Endothelial cell of umbilical vein (primary cell): ENCODE measurements around the gene DESI1. TPM values are rescaled to one million over a fixed set of nuclear protein-coding genes. Genes with fewer than 3 reads are reported as not detected.

Experiments
- BruUV-seq: library from RNA; stranded (reverse); fragments of 400-500 nt; replicated peaks from 2 replicates; lab custom pipeline; 2021; lab: Mats Ljungman, UMichigan
- CTCF ChIA-PET: fragments of 300-600, 350-600 bp; sonication (Branson Sonifier 250); formaldehyde crosslinking; loops from one replicate; lab custom pipeline; 2021; ENCODE audit warnings: antibody characterized with exemption, inconsistent platforms; lab: Charles Lee
- POLR2A ChIA-PET: fragments of 300-600, 350-600 bp; sonication (Branson Sonifier 250); formaldehyde crosslinking; loops from one replicate; lab custom pipeline; 2021; ENCODE audit warnings: antibody characterized with exemption, inconsistent platforms; lab: Charles Lee
- DNase-seq: peaks from one replicate; pipeline ENCODE4 v3.0.0-alpha.2; 2011; ENCODE audit warnings: low read depth, low spot score
- FAIRE-seq: peaks from 2 replicates; lab custom pipeline; 2011; peaks lifted over from hg19 to GRCh38; lab: Jason Lieb, UNC
- H2AFZ ChIP-seq: 2 replicates; pipeline ENCODE4 v1.6.0; 2012; ENCODE audit warnings: low read depth, low read length, control low read depth, inconsistent platforms
- H3K27ac ChIP-seq: 2 replicates; pipeline ENCODE4 v1.5.1; 2011; ENCODE audit warnings: low read depth, mild to moderate bottlenecking, control low read depth, low read length, moderate library complexity; ENCODE audit not compliant: insufficient read depth
- H3K27me3 ChIP-seq, 2 experiments: 2 replicates each; pipeline versions ENCODE4 v1.6.0 to v1.6.1; 2011; ENCODE audit warnings: low read length in 2 of 2, mixed read lengths in 1 of 2; ENCODE audit not compliant: control insufficient read depth in 2 of 2, insufficient read depth in 2 of 2
- H3K36me3 ChIP-seq, 2 experiments: 2 replicates in 1 of 2; 3 replicates in 1 of 2; pipeline ENCODE4 v1.5.1; 2011; ENCODE audit warnings: low read length in 2 of 2, mild to moderate bottlenecking in 1 of 2, moderate library complexity in 1 of 2; ENCODE audit not compliant: control insufficient read depth in 2 of 2, insufficient read depth in 2 of 2; ENCODE audit errors: extremely low read depth in 1 of 2
- H3K4me1 ChIP-seq: 3 replicates; pipeline ENCODE4 v1.5.1; 2011; ENCODE audit warnings: mild to moderate bottlenecking, low read length; ENCODE audit not compliant: control insufficient read depth, insufficient read depth; ENCODE audit errors: extremely low read depth
- H3K4me2 ChIP-seq: 2 replicates; pipeline ENCODE4 v1.6.1; 2011; ENCODE audit warnings: low read length, control low read depth, mixed read lengths; ENCODE audit not compliant: insufficient read depth
- H3K4me3 ChIP-seq, 3 experiments: fragments of 200-600 bp in 1 of 3; sonication (generic), shearing (Covaris generic) in 1 of 3; replicated peaks in 1 of 3; 2 replicates each; pipeline ENCODE4 v1.5.1; 2011 to 2016; ENCODE audit warnings: control low read depth in 3 of 3, low read length in 3 of 3, mild to moderate bottlenecking in 2 of 3, inconsistent platforms in 1 of 3, low read depth in 1 of 3, moderate library complexity in 1 of 3; ENCODE audit not compliant: insufficient read depth in 1 of 3
- H3K79me2 ChIP-seq: 2 replicates; pipeline ENCODE4 v1.6.0; 2012; ENCODE audit warnings: low read length, inconsistent platforms; ENCODE audit not compliant: control insufficient read depth, insufficient read depth
- H3K9ac ChIP-seq: replicated peaks from 2 replicates; pipeline ENCODE3; 2011; ENCODE audit warnings: low read length, control low read depth; ENCODE audit not compliant: insufficient read depth; ENCODE audit errors: extremely low read depth
- H3K9me1 ChIP-seq: replicated peaks from 3 replicates; pipeline ENCODE4 v1.6.0; 2011; ENCODE audit warnings: mild to moderate bottlenecking, low read length; ENCODE audit not compliant: control insufficient read depth, insufficient read depth; ENCODE audit errors: extremely low read depth
- H3K9me3 ChIP-seq: replicated peaks from 2 replicates; pipeline ENCODE4 v1.5.1; 2012; ENCODE audit warnings: low read length, inconsistent platforms; ENCODE audit not compliant: control insufficient read depth, insufficient read depth
- H4K20me1 ChIP-seq: replicated peaks from 2 replicates; pipeline ENCODE3; 2011; ENCODE audit warnings: mild to moderate bottlenecking, low read length; ENCODE audit not compliant: control insufficient read depth, insufficient read depth; ENCODE audit errors: extremely low read depth
- EZH2 ChIP-seq: IDR thresholded peaks from 2 replicates; pipeline ENCODE4 v1.6.1; 2012; ENCODE audit warnings: borderline replicate concordance, low read depth, mild to moderate bottlenecking, moderate library complexity, low read length, inconsistent platforms; ENCODE audit not compliant: severe bottlenecking
- FOS ChIP-seq: IDR thresholded peaks from 2 replicates; pipeline ENCODE4 v1.6.1; 2011; ENCODE audit warnings: mild to moderate bottlenecking, low read length, moderate library complexity, borderline replicate concordance; ENCODE audit not compliant: insufficient read depth
- GATA2 ChIP-seq: IDR thresholded peaks from 2 replicates; pipeline ENCODE4 v1.7.0; 2011; ENCODE audit warnings: low read depth, mild to moderate bottlenecking, moderate library complexity, mixed read lengths, low read length; ENCODE audit not compliant: insufficient read length, insufficient read depth
- JUN ChIP-seq: IDR thresholded peaks from 2 replicates; pipeline ENCODE4 v1.6.1; 2011; ENCODE audit warnings: borderline replicate concordance, low read depth; ENCODE audit not compliant: insufficient read length, insufficient read depth
- MAX ChIP-seq: IDR thresholded peaks from 2 replicates; pipeline ENCODE4 v1.6.1; 2011; ENCODE audit not compliant: insufficient read depth, insufficient read length
- MYC ChIP-seq: IDR thresholded peaks from one replicate; pipeline ENCODE4 v1.6.1; 2011; ENCODE audit warnings: mild to moderate bottlenecking, low read depth, low read length
- POLR2A ChIP-seq: IDR thresholded peaks from 2 replicates; pipeline ENCODE4 v1.6.1; 2012; ENCODE audit warnings: low read depth, mild to moderate bottlenecking, control low read depth, low read length
- POLR2AphosphoS5 ChIP-seq: IDR thresholded peaks from 2 replicates; pipeline ENCODE4 v1.6.1; 2012; ENCODE audit warnings: low read depth, mild to moderate bottlenecking, control low read depth, low read length, moderate library complexity; ENCODE audit not compliant: insufficient read depth
- dilution Hi-C: fragments of 300-500 bp; cut with MboI; formaldehyde crosslinking; loops from one replicate; pipeline ENCODE4 v1.15.0; 2019; ENCODE audit warnings: low sequenced_read_pairs; ENCODE audit not compliant: extremely low pct_ligation_motif_present
- intact Hi-C: fragments of 100-400 bp; cut with micrococcal nuclease; formaldehyde crosslinking; loops from one replicate; pipeline ENCODE4 v1.10.0; 2022
- polyA plus RNA-seq, 4 experiments: library from polyadenylated mRNA; depleted of rRNA in 3 of 4; stranded (reverse) in 3 of 4; unstranded in 1 of 4; fragments of >200 nt; gene quantifications; 2 replicates each; pipeline versions ENCODE4 v1.2.1 to v1.2.3, GENCODE V29; 2011 to 2012; ENCODE audit warnings: missing spikeins in 1 of 4
- total RNA-seq: library from RNA; stranded (reverse); gene quantifications from 2 replicates; pipeline ENCODE4 v1.2.3, GENCODE V29; 2021
- TF ChIP-seq, protein P1 (sequence below), 2 donors: IDR thresholded peaks; 1 replicate in 1 of 2; 2 replicates in 1 of 2; pipeline ENCODE4 v1.5.1; 2011; ENCODE audit warnings: low read length in 2 of 2, mild to moderate bottlenecking in 2 of 2, moderate library complexity in 2 of 2, control low read depth in 1 of 2, inconsistent platforms in 1 of 2, low read depth in 1 of 2; ENCODE audit not compliant: insufficient read depth in 1 of 2; ENCODE audit errors: extremely low read depth in 1 of 2

Gene DESI1
- total and polyA plus RNA-seq, 2 donors (not counting 3 experiments of a cell fraction or from before 2014, with no cell fraction given) = 36.8 to 59.1 TPM

DNA sequence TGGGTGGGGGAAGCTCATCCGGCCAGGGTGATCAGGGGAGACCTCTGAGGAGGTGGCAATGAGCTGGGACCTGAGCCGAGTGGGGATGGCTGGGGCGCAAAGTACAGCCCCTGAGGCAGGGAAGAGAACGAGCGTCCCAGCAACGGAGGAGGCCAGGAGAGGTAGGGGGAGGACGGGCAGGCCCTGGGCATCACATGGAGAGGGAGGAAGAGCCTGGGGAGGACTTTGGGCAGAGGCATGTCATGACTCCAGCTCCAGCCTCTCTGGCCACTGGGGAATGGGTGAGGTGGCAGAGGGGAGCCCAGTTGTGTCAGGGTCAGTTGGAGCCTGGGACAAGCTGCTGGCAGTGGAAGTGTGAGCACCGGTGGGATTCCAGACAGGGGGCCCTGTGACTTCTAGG is 42.7 kb downstream of the DESI1 start:
- ChIA-PET POLR2A (no interaction called here), CTCF (interaction anchor here (0.6 to 1.2 kb wide), 4 partner anchors 12 to 51 kb away, joined by 3 to 5 read pairs (median 3); no protein-coding TSS in a partner anchor)
- no peak overlapping the region for H2AFZ ChIP-seq
- H3K4me3 ChIP-seq = no peak overlapping the region
- no peaks in the 10 kb centered on the region for H3K9me3 ChIP-seq
- no TSS peak for BruUV-seq
- H3K9ac ChIP-seq = no peak overlapping the region
- no peaks in the 10 kb centered on the region for H3K9me1 ChIP-seq
- H3K4me2 ChIP-seq = no peak overlapping the region
- peaks cover 0 to 7% of the 10 kb centered on the region in 2 experiments for H3K36me3 ChIP-seq
- H3K27me3 ChIP-seq = no peaks in the 10 kb centered on the region
- intact Hi-C loops = no loop called here
- H3K27ac ChIP-seq = no peak overlapping the region
- H3K4me1 ChIP-seq = no peaks in the 10 kb centered on the region
- no peak for DNase-seq
- no peaks in the 10 kb centered on the region for H3K79me2 ChIP-seq
- no peak for TF ChIP-seq FOS
- no peak for TF ChIP-seq MAX
- no peak for TF ChIP-seq EZH2
- no peak for TF ChIP-seq POLR2AphosphoS5
- no peak for TF ChIP-seq MYC
- TF ChIP-seq JUN = no peak
- TF ChIP-seq GATA2 = no peak
- TF ChIP-seq, protein P1, sequence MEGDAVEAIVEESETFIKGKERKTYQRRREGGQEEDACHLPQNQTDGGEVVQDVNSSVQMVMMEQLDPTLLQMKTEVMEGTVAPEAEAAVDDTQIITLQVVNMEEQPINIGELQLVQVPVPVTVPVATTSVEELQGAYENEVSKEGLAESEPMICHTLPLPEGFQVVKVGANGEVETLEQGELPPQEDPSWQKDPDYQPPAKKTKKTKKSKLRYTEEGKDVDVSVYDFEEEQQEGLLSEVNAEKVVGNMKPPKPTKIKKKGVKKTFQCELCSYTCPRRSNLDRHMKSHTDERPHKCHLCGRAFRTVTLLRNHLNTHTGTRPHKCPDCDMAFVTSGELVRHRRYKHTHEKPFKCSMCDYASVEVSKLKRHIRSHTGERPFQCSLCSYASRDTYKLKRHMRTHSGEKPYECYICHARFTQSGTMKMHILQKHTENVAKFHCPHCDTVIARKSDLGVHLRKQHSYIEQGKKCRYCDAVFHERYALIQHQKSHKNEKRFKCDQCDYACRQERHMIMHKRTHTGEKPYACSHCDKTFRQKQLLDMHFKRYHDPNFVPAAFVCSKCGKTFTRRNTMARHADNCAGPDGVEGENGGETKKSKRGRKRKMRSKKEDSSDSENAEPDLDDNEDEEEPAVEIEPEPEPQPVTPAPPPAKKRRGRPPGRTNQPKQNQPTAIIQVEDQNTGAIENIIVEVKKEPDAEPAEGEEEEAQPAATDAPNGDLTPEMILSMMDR (IDR thresholded peaks at IDR 0.05; ENCODE audit: extremely low read depth in 1 of 2, insufficient read depth in 1 of 2, low read depth in 1 of 2, low read length in 2 of 2) = no peak
- no peak for TF ChIP-seq POLR2A
- no peaks in the 10 kb centered on the region for H4K20me1 ChIP-seq
- dilution Hi-C loops = no loop called here
- FAIRE-seq = no peak
